ENCODE results near the gene PRPF40A.

PRPF40A gene

GRCh38 chr2:152615177-152615576 lies 102.1 kb downstream of the PRPF40A start:
- TF ChIP-seq, protein P1, sequence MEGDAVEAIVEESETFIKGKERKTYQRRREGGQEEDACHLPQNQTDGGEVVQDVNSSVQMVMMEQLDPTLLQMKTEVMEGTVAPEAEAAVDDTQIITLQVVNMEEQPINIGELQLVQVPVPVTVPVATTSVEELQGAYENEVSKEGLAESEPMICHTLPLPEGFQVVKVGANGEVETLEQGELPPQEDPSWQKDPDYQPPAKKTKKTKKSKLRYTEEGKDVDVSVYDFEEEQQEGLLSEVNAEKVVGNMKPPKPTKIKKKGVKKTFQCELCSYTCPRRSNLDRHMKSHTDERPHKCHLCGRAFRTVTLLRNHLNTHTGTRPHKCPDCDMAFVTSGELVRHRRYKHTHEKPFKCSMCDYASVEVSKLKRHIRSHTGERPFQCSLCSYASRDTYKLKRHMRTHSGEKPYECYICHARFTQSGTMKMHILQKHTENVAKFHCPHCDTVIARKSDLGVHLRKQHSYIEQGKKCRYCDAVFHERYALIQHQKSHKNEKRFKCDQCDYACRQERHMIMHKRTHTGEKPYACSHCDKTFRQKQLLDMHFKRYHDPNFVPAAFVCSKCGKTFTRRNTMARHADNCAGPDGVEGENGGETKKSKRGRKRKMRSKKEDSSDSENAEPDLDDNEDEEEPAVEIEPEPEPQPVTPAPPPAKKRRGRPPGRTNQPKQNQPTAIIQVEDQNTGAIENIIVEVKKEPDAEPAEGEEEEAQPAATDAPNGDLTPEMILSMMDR (conservative IDR thresholded peaks at IDR 0.05; ENCODE audit: low read depth), result no peak
- ChIA-PET CTCF (interaction anchor here (0.5 to 0.7 kb wide), 2 partner anchors 17 to 344 kb away, joined by 3 read pairs; no protein-coding TSS in a partner anchor), POLR2A (ENCODE audit: low non-redundant PET) (no interaction called here)
- H3K27ac ChIP-seq, result no peak overlapping the region
- DNase-seq (ENCODE audit: low spot score), result no peak

- DNase-seq (ENCODE audit: low spot score), result no peak
- no peak overlapping the region for H3K27ac ChIP-seq
- TF ChIP-seq, protein P1 (conservative IDR thresholded peaks at IDR 0.05; ENCODE audit: low read depth), result no peak
- ChIA-PET POLR2A (ENCODE audit: low non-redundant PET) (no interaction called here), CTCF (interaction anchor here (0.9 to 1.0 kb wide), 2 partner anchors 23 to 422 kb away, joined by 3 to 4 read pairs; no protein-coding TSS in a partner anchor)
These were observed 104.0 kb downstream of the PRPF40A start for GRCh38 chr2:152613235-152613634.

- TF ChIP-seq, protein P1 (conservative IDR thresholded peaks at IDR 0.05; ENCODE audit: low read depth), result no peak
- DNase-seq (ENCODE audit: low spot score), result no peak
- ChIA-PET CTCF (no interaction called here), POLR2A (ENCODE audit: low non-redundant PET) (no interaction called here)
- no peak overlapping the region for H3K27ac ChIP-seq
These were observed 105.6 kb downstream of the PRPF40A start for GRCh38 chr2:152611458-152612231.

DNA sequence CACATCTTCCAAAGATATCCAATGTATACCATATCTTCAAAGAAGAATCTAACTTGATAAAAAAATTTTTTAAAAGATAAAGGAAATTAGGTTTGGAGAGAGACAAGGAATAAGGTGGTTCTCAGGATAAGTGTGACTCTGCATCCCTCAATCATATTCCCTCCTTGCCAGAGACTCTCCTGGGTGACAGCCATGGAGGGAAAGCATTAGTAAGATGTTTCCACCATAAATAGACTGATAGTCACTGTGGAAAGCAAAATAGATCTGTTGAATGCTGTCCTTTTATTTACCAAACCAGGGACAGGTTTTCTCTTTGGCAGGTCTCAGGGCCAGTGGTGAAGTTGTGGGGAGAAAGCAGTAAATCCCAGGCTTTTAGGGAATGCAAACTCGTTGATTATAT lies 107.6 kb downstream of the PRPF40A start:
- POLR2A ChIA-PET (ENCODE audit: low non-redundant PET), result no interaction called here
- CTCF ChIA-PET, result no interaction called here
- no peak overlapping the region for H3K27ac ChIP-seq
- DNase-seq (ENCODE audit: low spot score), result no peak
- TF ChIP-seq, protein P1 (conservative IDR thresholded peaks at IDR 0.05; ENCODE audit: low read depth), result no peak

GRCh38 chr2:152609154-152609553 lies 108.1 kb downstream of the PRPF40A start:
- no peak for DNase-seq (ENCODE audit: low spot score)
- ChIA-PET CTCF (no interaction called here), POLR2A (ENCODE audit: low non-redundant PET) (no interaction called here)
- no peak overlapping the region for H3K27ac ChIP-seq
- TF ChIP-seq, protein P1 (conservative IDR thresholded peaks at IDR 0.05; ENCODE audit: low read depth), result no peak

DNA sequence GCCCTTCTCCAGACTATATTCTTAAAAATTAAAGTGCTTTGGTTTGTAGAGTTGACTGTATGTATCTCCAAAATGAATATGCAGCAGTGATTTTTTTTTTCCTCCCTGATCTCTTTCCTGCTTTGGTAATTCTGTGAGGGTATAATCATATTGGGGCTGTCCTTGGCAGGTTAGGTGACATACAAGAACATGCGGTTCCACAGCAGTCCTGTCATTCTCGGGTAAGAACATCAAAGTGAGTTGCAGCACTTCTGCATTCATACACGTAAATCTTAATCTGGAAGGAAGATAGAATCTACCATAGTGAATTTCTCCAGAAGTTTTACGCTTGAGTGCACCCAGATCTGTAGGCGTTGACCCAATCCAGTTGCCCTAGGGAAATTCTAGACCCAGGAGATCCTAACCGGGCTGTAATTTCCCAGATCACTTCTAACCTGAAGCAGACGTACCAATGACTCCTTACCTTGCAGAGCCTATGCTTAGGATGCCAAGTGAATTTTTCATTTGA lies 109.4 kb downstream of the PRPF40A start:
- no peak for DNase-seq (ENCODE audit: low spot score)
- ChIA-PET CTCF (no interaction called here), POLR2A (ENCODE audit: low non-redundant PET) (no interaction called here)
- TF ChIP-seq, protein P1 (conservative IDR thresholded peaks at IDR 0.05; ENCODE audit: low read depth), result no peak
- no peak overlapping the region for H3K27ac ChIP-seq
